Myocyte (in vitro differentiated cells): ENCODE measurements around the gene MOCS1. TPM values are rescaled to one million over a fixed set of nuclear protein-coding genes. Genes with fewer than 3 reads are reported as not detected.
A peak's percentile ranks its signal among the peaks of the same experiment; 100 is the strongest.

Experiments
- DNase-seq: peaks from one replicate; pipeline ENCODE4 v3.0.0-alpha.2; 2012; ENCODE audit warnings: low read depth
- total RNA-seq: library from RNA; depleted of rRNA; stranded (reverse); fragments of >200 nt; gene quantifications from 2 replicates; pipeline ENCODE4 v1.2.3, GENCODE V29; 2014

The MOCS1 gene
- total RNA-seq, 1 donor from 2014 or later, result 12.8 TPM

DNA sequence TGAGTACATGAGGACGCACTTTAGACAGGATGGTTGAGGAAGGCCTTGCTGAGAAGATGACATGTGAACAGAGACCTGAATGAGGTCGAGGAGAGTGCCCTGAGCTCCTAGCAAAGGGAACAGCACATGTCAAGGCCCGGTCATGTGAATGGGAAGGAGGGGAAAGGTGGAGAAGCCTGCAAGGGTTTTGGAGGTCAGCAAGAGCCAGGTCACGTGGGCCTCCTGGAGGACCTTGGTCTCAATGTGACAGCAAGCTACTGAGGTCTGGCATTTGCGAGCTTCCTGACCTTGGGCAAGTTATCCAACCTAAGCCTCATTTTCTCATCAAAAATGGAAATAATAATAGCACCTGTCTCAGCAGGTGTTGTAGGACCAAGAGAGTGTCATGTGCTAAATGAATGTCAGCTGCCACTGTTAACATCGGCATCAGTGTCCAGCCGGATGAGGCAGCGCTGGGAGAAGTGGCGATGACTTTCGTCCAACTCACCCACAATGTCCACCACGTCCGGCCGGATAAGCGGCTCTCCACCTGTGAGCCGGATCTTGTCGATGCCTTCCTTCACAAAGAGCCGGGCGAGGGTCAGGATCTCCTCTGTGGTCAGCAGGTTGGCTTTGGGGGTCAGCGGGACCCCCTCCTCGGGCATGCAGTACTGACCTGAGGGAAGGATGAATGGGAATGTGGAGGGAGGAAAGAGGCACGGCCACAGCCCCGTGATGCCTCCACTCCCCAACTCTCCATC is 8.9 kb downstream of the MOCS1 start:
- DNase-seq, result no peak

DNA sequence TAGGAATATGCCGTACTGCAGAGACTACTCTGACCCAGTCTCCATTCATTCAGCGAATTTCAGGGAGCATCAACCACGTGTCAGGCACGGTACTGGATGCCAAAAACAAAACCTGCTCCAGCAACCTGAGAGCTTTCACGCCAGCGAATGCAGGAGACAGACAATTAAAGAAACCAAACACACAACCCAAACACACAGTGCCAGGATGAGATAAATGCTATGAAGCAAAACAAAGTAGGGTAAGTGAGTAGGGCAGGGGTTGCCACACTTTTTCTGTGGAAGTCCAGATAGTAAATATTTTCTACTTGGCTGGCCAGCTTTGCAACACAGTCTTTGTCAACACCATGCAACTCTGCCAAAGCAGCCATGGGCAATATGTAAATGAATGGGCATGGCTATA is 10.0 kb downstream of the MOCS1 start:
- DNase-seq, result no peak

DNA sequence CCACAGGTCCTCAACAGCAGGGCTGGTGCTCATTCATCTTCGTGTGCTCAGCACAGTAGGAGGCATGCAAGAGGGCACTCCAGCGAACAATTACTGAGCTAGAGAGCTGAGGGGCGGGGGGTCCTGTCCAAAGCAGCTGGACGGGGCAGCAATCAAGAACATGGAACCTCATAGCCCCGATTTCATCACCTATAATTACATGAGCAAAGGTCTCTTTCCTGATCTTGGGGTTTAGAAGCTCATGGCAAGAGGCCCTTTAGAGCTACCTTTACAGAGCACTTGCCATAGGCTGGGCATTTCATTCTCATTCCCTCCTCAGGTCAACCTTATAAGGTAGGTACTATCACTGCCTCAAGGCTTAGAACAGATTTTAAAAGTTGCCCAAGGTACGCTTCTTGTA is 10.4 kb downstream of the MOCS1 start:
- no peak for DNase-seq

DNA sequence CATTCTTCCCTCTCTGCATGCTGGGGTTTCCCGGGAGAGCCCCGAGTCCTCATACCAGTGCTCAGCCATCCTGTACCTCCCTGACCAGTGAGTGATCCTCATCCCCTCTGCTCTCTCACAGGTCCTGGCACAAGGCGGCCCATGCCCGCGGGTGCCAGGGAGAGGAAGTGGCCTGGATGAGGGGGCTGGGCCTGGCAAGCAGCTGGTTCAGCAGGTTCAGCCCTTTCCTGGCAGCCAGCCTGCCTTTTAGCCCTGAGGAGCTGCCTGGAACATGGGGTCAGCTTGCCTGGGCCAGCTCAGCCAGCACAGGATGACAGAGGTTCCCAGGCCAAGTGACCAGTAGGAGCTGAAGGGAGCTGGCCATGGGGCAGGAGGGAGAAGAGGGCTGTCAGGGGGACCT is 10.9 kb downstream of the MOCS1 start:
- DNase-seq, result peak; percentile 61

DNA sequence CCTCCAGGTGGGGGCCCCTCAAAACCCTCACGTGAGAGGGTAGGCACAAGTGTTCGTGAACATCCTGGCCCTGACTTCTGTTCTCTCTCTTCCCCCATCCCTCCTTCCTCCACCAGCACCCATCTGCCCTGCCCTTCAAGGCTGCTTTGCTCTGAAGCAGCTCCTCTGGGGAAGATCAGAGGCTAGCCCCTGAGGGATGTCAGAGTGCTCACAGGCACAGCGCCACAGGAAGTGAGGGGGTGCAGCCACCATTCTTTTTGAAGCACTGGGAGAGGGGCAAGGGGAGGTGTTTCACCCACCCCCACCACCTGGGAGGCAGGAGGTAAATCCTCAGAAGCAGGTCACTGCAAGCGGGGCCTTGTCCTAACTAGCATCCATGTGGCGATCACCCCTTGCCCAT is 11.4 kb downstream of the MOCS1 start:
- DNase-seq, result no peak

DNA sequence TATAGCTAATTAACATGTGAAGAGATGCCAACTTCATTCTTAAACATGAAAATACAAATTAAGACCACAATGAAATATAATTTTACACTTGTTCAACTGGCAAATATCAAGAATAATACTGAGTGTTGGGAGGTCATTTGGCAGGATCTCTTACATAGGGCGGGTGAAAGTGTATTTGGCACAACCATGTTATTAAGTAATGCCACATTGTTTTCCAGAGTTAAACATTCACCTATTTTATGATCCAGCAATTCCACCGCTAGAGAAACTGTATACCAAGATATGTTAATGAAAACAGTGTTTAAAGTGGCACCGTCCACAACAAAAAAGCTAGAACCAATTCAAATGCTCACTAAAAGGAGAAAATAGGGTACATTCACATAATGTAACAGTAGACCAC is 14.1 kb downstream of the MOCS1 start:
- DNase-seq, result no peak

DNA sequence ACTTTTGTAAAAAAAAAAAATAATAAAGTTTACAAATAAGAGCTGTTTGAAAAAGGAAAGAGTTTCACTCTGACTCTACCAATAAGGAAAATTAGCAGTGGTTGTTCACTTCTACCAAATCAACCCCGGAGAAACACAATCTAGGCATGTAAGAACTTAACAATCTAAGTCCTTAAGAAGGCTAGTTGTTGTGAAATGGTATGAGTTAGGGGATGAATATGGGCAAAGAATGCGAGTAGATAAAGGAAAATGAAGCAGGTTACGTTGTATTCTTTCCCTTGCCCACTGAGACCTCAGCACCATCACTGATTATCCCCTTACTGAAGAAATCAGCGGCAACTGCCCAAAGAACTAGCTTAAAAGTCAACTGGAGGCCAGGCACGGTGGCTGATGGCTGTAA is 15.4 kb downstream of the MOCS1 start:
- no peak for DNase-seq

DNA sequence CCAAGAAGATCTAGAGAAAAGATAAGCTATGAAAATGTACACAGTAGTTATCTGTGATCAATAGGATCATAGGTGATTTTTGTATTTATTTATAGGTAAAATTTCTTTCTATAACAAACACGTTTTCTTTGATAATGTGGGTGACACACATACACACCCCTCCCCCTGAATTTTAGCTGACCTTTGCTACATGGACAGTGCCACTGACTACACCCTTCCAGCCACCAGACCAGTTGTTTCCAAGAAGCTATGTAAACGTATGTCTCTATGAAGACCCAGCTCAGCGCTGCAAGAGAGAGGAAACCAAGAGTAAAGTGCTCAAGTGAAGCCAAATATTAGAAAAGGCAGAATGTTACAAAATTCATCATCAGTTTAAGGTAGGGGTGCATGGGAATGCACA is 16.3 kb downstream of the MOCS1 start:
- DNase-seq, result no peak

DNA sequence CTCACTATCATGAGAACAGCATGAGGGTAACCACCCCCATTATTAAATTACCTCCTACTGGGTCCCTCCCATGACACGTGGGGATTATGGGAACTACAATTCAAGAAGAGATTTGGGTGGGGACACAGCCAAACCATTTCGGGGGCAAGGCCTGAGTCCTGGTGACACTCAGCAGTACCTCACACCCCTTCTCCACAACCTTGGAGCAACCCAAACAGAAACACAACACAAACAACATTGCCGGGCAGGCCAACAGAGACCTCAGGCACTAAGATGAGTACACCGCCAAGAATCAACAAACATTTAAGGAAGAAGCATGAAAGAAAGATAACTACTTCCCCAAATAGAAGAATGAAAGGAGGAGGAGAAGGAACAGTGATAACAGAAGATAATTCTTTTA is 16.9 kb downstream of the MOCS1 start:
- no peak for DNase-seq

DNA sequence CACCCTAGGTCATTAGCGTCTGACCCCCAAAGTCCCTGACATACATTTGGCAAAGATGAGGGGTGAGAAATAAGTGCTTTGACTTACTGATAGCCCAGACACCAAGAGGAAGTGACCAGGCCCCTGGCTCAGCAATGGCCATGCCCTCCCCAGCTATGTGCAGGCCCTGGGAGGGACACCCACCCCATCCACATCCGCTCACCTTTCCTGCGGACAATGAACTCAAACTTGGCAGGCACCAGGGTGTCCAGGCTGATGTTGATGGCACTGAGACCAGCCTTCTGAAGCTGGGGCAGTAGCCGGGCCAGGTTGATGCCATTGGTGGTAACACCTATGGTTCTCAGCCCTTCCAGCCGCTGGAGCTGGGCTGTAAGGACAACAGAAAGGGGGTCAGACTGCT is 18.4 kb downstream of the MOCS1 start:
- DNase-seq, result no peak

DNA sequence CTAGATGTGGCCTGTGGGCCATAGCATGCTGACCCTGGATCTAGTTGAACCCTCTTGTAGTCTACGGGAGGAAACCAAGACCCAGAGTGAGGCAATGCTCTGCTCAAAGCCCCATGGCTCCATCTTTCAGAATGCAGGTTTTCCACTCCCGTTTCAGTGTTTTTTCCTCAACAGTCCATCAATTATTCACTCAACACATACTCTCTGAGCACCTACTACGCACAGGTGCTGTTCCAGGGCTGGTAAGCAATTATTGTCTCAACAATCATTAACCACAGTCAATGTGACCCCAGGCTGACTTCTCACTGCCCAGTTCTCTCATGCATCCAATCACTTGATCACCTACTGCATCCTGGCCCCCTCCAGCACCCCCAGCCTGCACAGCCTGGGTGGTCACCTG is 20.0 kb downstream of the MOCS1 start:
- DNase-seq, result no peak

DNA sequence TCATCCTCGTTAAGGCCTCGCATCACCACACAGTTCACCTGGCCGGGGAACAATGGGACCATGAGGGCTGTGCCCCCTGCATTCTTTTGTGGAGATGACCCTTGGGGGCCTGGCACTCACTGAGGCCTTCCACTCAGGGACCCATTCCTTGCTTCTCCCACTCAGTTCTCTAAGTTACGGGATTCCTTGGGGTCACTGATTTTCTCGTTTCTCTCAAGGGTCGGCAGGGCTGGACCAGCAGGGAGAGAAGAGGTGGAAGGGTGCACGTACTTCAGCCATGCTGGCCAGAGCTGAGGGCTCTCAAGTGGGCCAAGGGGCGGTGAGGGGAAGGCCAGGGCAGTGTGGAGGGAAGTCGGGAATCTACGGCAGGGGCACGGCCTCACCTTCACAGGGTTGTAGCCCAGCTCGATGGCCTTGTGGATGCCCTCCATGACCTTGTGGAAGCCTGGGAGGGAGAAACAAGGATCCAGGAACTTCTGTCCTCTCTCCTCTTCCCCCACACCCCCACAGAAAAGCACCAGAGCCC is 20.8 kb downstream of the MOCS1 start:
- no peak for DNase-seq

DNA sequence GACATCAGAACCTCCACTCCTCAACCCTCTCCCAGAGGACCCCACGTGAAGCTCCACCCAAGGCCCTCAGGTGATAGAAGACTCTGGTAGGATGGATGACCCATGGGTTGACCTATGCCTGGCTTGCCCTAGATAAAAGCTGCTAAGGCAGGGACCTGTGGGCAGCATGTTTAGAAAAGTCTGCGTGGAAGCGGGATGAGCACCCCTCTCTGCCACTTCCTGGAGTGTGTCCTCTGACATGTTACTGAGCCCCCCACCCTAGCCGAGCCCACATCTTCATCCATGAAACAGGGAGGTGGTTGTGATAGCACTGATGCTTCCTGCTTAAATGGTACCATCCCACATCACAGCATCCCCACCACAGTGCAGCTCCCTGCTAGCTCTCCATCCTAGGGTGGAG is 21.8 kb downstream of the MOCS1 start:
- no peak for DNase-seq

DNA sequence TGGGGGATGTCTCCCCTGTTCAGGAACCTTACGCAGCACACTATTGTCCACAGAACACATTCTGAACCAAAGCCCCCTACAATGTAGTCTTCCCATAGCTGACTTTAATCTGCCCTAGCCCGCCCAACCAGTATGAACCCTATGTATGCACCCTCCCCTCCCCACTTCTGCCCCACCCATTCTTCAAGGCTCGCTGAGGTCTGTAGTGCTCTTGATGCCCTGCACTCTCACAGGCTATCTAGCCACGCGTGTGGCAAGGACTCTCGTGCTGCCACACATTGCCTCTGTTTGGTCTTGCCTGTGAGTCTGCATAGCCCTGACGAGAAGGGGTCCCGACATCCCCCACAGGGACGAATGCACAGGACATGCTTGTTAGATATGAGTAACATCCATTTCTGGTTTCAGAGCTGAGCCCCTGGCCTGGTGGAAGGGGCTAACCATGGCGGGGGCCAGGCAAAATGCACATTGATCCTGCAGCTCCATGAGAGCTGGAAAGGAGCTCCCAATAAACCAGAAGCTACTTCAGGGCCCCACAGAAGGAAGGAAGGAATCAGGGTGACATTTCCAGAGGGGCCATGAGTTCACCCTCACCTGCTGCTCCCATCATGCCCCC is 22.6 kb downstream of the MOCS1 start:
- no peak for DNase-seq

DNA sequence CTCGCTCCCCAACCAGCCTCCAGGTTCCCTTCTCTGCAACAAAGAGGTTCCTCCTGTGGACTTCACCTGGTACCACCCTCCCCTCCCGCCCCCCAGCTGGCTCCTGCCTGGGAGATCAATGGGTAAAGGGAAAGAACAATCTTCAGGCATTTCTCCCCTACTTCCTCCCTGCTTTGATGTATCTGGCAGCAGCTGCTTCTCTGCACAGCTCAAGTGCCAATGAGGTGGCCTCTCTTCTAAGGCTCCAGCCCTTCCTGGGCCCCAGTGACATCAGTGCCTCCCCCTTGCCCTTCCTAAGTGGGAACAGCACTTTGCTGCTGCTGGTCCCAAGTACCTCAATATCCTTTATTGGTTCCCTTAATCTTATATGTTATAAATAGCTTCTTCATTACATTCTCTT is 23.5 kb downstream of the MOCS1 start:
- DNase-seq, result no peak

DNA sequence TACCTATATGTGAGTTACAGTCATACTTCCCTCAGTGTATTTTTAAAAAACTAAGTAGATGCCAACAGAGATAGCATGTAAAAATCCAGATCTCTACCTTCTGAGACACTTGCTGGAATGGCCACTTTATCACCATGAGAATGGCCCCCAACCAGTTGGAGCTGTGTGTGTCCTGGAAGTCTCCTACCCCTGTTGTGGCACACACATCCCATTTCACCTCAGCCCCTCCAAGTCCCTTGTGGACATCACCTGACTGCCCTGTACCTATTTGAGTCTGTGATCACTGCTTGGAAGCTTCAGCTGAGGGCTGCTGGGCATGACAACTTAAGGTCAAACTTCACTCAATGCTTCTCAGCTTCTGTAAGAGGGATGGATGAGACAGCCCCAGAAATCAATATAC is 24.1 kb downstream of the MOCS1 start:
- no peak for DNase-seq

DNA sequence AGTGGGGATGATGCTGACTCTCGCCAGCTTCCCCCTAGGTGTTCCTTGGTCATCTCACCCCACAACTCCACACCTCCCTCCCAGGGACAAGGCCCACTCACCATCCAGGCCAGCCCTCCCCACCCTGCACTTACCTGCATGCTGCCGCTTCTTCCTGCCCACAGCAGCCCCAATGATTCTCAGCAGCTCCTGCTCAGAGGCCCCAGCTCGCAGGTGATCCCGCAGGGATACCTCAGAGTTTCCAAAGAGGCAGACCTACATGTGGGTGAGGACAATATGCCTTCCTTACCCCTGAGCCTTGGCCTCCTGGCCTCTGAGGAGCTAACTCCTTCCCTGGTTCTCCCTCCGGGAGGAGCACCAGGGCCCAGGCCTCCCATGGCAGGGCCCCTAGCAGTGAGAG is 24.6 kb downstream of the MOCS1 start:
- DNase-seq, result no peak

DNA sequence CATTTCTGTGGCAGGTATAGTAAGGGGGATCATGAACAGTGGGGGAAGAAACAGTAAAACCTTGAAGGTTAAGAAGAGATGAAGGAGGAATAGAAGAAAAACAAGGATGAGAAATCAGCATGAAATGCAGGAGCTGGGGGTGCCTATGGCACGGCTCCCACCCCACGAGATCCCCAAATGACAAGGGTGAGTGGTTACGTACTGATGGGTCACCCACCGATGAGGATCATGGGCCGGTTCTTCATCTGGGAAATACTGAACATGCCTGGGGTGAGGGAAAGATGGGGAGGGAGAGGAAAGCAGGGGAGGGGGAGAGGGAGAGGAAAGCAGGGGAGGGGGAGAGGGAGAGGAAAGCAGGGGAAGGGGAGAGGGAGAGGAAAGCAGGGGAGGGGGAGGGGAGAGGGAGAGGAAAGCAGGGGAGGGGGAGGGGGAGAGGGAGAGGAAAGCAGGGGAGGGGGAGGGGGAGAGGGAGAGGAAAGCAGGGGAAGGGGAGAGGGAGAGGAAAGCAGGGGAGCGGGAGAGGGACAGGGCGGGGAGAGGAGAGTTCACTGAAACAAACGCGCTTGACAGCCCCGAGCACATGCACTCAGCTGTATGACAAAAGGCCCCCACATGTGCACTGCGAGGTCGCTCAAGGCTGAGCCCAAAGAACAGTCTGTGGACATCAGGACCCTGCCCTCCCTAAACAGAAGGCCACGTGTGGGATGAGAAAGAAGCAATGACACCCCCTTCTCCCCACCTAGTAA is 25.3 kb downstream of the MOCS1 start:
- DNase-seq, result no peak

DNA sequence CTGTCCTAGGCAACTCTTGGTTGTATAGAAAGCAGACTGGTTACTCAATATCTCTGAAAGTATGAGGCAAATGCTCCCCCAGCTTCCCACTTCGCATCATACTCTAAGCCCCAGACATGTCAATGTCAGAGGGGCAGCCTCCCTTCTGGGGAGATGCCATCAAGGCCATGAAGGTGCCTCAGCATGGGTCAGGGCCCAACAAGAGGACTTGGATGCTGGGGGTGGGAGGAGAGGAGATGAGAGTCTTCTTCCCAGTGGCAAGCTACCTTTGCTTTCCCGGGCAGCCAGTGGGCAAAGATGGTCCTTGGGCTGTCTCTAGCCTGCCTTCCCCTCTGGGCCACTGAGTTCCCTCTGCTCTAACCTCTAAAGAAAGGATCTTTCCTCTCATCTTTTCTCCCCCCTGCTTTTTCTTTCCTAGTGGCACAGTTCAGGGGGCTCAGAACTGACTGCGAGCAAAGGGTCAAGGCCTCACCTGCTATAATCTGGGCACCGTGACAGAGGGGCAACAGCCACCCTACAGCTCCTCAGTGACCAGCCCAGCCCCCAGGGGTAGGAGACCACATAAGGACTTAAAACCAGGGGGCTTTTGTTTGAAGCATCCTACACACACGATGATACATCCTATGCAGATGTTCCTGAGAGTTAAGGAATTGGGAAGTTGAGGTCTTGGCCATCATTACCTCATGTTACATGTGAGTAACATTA is 26.2 kb downstream of the MOCS1 start:
- no peak for DNase-seq

DNA sequence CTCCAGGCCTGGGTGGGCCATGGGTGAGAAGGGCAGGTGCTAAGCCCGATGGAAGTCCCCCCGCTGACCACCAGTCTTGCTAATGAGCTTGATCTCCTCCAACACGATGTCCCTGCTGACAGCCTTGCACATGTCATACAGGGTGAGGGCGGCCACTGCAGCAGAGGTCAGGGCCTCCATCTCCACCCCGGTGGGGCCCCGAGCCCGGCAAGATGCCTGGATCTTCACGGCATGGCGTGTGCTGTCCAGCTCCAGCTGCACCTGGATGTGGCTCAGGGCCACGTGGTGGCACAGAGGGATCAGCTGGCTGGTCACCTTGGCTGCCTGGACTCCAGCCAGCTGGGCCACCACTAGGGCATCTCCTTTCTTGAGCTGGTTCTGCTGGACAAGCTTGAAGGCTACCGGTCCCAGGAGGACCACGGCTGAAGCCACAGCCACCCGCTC is 27.9 kb downstream of the MOCS1 start:
- DNase-seq, result no peak

DNA sequence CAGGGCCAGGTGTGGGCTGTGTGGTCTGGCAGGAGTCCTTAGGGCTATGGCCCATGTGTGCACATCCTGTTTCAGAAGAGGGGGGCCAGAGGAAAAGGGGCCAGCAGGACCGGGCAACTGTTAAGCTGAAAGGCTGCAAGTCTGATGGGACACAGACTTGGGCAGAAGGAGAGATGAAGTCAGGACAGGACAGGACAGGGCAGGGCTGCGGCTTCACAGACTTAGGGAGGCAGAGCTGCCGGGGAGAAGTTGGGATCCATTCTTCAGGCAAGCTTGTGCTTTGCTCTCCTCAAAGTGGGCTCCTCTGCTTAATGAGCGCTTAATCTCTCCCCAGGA is 28.7 kb downstream of the MOCS1 start:
- no peak for DNase-seq
